Epithelial cell of prostate (primary cell): ENCODE results near the gene RAD54L.
"Not testable (repeated sequence)": the region's sequence is repeated elsewhere in the genome, so short reads cannot be mapped to it uniquely, and the experiment has no call there.

Experiments
- DNase-seq: peaks from one replicate; pipeline ENCODE4 v3.0.0-alpha.2; 2011; ENCODE audit warnings: low read depth, low spot score
- H3K27ac ChIP-seq: fragments of 450-650 bp; 2 replicates; pipeline ENCODE4 v1.5.1; 2017; ENCODE audit warnings: mild to moderate bottlenecking

The RAD54L gene

DNA sequence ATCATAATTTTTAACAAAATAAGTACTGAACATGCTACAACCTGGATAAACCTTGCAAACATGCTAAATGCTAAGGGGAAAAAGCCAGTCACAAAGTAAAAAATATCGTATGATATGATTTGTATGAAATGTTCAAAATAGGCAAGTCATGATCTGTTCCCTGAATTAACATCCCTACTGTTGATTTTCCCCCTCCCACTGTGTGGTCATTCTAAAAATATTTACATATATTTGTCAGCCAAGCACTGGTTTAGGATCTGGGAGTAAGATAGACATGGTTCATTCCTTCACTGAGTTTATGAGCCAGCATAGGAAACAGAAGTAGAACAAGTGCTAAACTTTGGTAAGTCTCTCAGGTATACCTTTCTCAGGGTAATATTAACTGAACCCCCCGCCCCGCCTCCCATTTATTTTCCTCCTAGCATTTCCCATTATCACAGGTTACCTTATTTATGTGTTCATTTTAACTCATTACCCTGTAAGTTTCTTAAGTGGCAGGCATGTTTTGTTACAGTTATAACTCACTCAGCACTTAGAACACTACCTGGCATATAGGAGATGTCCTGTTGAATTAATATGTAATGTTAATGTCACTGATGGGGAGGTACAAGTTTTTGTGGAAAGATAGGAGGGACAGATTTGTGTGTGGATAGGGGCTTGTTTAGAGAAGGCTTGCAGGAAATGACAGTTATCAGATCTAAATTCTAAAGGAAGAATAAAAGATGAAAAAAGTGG lies 68.3 kb downstream of the RAD54L start:
- peak overlapping the region; percentile 33 for H3K27ac ChIP-seq
- DNase-seq = no peak

DNA sequence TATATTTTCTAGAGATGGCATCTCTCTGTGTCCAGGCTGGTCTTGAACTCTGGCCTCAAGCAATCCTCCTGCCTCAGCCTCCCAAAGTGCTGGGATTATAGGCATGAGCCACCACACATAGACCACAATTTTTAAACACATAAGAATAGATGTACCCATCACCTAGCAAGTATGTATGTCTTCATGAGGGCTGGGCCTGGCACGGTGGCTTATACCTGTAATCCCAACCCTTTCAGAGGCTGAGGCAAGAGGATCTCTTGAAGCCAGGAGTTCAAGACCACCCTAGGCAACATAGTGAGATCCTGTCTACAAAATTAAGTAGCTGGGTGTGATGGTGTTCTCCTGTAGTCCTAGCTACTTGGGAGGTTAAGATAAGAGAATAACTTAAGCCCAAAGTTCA lies 69.8 kb downstream of the RAD54L start:
- DNase-seq = no peak
- no peak overlapping the region for H3K27ac ChIP-seq

DNA sequence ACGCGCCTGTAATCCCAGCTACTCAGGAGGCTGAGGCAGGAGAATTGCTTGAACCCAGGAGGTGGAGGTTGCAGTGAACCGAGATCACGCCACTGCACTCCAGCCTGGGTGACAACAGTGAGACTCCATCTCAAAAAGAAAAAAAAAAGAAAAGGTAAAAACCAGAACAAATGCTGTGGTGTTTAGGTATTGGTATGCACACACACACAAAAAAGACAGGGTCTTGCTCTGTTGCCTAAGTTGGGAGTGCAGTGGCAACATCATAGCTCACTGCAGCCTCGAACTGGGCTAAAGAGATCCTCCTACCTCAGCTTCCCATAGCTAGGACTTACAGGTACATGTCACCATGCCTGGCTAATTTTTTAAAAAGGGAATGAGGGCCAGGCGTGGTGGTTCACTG lies 71.7 kb downstream of the RAD54L start:
- not testable (repeated sequence) for DNase-seq, H3K27ac ChIP-seq

DNA sequence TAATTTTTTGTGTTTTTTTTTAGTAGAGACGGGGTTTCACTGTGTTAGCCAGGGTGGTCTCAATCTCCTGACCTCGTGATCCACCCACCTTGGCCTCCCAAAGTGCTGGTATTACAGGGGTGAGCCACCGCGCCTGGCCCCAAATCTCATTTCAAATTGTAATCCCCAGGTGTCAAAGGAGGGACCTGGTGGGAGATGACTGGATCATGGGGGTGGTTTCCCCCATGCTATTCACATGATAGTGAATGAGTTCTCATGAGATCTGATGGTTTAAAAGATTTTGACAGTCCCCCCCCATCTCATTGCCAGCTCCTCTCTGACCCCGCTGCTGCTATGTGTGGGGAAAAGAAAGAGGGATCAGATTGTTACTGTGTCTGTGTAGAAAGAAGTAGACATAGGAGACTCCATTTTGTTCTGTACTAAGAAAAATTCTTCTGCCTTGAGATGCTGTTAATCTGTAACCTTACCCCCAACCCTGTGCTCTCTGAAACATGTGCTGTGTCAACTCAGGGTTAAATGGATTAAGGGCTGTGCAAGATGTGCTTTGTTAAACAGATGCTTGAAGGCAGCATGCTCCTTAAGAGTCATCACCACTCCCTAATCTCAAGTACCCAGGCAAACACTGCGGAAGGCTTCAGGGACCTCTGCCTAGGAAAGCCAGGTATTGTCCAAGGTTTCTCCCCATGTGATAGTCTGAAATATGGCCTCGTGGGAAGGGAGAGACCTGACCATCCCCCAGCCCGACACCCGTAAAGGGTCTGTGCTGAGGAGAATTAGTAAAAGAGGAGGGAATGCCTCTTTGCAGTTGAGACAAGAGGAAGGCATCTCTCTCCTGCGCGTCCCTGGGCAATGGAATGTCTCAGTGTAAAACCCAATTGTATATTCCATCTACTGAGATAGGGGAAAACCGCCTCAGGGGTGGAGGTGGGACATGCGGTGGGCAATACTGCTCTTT lies 72.7 kb downstream of the RAD54L start:
- not testable (repeated sequence) for H3K27ac ChIP-seq, DNase-seq

DNA sequence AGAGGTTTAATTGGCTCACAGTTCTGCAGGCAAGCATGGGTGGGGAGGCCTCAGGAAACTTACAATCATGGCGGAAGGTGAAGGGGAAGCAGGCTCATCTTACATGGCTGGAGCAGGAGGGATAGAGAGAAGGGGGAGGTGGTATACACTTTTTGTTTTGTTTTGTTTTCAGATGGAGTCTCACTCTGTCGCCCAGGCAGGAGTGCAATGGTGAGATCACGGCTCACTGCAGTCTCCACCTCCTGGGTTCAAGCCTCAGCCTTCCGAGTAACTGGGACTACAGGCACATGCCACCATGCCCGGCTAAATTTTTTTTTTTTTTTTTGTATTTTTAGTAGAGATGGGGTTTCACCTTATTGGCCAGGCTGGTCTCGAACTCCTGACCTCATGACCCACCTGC lies 74.6 kb downstream of the RAD54L start:
- not testable (repeated sequence) for DNase-seq

DNA sequence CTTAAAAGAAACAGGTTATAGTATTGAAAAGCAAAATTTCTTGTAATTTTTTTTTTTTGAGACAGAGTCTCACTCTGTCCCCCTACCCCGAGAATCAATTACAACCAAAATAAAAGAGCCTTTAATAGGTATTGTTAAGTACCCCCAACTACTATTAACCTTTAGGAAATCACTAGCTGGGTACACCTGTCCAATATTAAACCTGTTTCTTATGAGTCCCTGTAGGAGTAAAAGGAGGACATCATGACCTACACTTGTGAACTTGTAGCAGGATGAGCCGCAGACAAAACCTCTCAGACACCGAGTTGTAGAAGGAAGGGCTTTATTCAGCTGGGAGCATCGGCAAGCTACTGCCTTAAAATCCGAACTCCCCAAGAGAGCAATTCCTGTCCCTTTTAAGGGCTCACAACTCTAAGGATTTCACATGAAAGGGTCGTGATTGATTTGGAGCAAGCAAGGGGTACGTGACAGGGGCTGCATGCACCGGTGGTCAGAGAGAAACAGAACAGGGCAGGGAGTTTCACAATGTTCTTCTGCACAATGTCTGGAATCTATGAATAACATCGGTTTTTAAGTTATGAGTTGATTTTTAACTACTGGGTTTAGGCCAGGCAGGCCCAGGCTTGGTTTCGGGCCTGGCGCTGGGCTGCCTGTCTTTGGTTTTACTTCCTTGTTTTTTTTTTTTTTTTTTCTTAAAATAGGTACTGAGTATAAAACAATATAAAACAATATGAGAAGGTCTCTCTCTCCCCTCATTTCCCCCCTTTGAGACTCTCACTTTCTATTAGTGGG lies 77.9 kb downstream of the RAD54L start:
- peak overlapping the region; percentile 37 for H3K27ac ChIP-seq
- DNase-seq = not testable (repeated sequence)

More for the DNA sequence above, 74.6 kb downstream of the RAD54L start:
- not testable (repeated sequence) for H3K27ac ChIP-seq
